GM21390 (cell line): ENCODE measurements around the gene POLR2A.
"Not testable (repeated sequence)": the region's sequence is repeated elsewhere in the genome, so short reads cannot be mapped to it uniquely, and the experiment has no call there.

Source experiments
- ATAC-seq: cut with Tn5 transposase; IDR thresholded peaks from one replicate; pipeline ENCODE4 v1.9.1; 2021; ENCODE audit not compliant: unreplicated experiment

Gene POLR2A

DNA sequence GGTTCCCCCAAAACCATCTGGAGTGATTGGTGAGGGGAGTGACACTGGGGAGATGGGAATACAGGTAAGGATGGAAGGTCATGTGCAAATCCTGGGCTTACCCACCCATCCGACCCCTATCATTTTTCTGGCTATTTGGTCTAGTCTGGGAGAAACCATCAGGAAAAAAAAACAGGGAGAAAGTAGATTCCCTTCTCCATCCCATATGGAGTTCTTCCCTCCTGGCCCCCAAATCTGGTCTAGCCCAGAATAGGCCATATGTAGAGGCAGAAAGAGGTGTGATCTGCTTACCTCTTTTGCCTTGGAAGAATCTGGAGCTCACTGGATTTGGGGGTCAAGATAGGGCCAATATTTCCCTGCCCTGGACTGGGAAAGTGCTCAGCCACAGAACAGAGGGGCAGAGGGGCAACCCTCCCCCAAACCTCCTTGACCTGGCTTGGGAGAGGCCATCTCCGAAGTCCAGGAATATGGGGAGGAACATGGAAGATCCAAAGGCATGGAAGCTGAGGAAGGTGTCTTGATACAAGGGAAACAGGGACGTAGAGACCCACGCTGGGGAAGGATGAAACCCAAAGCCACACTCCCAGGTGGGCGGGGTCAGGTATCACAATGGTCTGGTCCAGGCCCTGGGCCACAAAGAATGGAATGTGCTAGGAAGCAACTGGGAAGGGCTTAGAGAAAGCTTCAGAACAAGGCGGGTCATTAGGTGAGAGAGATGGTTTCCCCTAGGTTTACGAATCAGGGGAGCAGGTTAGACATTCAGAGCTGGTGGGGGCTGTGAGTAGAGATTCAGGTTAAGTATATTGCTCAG is 23.1 kb upstream of the POLR2A start:
- no peak for ATAC-seq

DNA sequence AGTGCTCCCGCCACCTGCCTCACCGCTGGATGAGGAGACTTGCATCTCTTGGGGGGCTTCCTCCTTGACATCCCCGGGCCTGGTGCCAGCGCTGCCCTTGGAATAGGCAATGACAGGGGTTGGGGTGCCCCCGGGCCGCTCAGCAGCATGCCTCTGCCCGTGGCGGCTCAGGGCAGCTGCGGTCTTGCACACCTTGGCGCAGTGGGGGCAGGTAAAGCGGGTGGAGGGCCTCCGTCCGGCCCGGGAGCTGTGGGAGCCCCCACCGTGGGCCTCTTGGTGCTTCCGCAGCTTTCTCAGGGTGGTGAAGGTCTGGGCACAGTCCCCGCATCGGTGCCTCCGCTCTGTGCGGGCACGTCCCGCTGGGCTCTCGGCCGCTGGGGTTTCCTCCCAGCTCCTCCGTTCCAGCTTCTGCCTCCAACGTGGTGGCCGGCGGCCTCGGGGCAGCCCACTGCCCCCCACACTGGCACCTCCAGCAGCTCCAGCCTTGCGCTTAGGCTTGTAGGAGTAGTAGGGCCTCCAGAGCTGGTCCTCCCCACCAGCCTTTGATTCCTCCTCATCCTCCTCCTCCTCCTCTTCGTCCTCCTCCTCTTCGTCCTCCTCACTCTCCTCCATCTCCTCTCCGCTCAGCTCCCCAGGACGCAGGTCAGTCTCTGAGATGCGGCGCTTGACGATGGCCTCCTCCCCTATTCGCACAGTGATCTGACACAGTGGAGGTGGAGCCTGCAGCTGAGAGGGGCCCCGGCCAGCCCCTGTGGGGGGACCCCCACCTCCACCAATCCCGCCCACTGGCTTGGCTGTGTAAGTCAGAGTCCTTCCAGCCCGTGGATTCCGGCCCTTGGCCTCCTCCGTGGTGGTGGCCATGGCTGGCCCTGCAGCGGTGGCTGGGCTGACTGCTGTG is 21.4 kb upstream of the POLR2A start:
- ATAC-seq = no peak

DNA sequence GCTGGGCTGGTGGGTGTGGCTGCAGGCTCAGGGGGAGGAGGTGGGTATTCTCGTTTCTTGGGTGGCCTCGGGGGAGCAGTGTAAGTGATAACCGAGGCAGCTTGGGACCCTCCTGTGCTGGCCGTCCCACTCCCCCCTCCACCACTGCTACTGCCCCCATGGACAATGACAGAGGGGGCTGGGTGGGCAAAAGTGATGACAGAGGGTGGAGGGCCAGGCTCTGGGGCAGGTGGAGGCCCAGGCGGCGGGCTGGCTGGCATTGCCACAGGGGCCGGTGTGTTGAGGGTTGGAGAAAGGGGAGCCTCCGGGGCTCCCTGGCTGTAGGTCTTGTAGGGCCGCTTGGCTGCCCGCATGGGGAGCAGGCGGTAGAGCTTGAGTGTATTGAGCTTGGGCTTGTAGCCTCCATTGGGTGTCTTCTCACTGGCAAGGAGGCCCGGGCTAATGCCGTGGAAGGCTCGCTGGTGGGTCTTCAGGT is 20.8 kb upstream of the POLR2A start:
- ATAC-seq = no peak

DNA sequence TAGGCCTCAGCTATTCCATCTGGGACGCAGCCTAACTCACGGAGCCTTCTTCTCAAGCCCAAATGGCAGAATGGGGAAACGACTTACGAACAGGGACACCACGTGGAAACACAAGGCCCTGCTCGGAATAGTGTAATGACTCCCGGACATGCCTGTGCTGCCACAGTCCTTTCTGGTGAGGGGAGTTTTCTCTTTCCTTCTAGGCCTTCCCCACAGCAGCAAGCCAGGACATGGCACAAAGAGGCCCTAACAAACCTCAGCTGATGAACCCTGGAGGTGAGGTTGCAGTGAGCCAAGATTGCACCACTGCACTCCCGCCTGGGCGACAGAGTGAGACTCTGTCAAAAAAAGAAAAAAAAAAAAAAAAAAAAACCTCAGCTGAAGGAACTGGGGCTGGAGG is 20.1 kb upstream of the POLR2A start:
- ATAC-seq = no peak

DNA sequence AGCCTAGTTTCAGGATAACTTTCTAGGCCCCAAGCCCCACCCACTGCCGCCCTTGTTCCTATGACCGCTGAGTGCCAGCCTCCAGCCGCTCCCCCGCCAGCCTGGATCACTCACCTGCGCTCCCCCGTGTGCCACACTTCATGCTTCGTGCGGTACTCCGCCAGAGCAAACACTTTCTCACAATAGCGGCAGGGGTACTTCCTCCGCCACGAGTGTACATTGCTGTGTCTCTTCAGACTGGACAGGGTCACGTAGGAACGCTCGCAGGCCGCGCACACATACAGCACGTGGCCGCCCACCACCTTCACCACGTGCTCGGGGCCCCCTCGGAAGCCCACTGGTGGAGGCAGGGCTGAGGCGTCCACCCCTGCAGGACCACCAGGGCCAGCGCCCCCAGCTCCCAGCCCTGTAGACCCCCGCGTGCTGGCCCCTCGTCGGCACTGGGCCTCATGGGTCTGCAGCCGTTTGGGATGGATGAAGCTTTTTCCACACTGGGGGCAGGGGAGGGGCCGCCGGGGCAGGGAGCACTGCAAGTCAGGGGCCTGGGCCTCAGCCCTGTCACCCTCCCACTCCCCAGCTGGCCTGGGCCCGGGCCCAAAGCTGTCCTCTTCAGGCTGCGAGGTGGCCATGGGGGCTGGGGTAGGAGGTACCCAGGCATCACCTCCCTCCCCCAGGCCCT is 18.4 kb upstream of the POLR2A start:
- ATAC-seq = no peak

DNA sequence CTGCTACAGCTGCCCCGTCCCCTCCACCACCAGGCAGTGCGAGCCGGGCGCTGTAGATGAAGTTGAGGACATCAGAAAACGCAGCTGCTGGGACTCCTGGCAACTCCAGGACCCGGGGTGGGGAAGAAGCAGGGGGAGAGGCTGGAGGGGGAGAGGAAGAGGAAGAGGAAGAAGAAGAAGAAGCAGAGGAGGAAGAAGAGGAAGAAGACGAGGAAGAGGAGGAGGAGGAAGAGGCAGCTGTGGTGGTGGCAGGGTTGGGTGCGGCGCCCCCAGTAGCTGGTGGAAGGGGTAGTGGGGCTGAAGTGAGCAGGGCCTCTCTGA is 17.9 kb upstream of the POLR2A start:
- ATAC-seq = no peak

DNA sequence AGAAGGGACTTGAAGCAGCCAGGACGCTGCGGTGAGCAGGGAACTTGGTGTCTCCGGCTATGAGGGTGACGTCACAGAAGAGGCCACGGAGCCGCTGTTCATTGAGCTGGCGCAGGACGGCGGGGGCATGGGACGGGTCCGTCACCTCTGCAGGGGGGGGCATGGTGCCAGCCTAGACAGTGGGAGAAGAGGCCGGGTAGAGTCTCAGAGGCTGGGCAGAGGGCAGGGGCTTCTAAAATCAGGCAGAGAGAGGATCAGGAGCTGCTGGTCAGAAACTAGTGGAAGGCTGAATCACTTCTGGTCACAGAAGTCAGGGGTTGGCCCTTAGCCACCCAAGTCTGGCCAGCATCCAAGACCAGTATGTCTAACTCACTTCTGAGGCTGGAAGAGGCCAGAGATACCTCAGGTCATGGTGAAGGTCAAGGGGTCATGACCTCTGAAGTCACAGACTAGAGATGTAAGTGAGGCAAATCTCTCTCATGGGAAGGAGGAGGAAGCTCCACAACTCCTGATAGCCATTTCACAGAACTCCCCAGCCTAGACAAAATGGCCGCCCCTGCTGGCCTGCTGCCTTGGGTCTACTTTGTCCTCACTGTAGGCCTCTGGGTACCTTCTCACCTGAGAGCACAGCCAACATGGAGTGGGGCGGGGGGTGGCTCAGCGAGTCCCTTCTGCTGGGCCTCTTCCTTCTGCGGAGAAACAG is 17.4 kb upstream of the POLR2A start:
- ATAC-seq = no peak

DNA sequence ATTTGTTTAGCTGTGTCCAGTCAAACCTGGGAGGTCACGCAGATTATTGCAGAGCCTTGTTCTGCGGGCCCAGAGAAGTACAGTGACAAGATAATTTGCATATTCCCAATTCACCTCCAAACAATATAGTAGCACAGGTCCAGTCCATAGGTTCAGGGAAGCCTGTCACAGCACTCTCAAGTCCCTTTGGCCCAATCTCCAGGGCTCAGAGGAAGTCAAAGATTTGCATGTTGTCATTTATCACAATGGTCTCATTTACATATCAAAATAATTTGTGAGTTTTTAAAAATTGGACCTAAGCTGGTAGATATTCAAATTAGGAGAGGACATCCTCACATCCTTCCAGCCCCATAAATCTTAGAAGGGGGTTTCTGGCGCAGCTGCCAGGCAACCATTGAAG is 16.7 kb upstream of the POLR2A start:
- ATAC-seq = no peak

DNA sequence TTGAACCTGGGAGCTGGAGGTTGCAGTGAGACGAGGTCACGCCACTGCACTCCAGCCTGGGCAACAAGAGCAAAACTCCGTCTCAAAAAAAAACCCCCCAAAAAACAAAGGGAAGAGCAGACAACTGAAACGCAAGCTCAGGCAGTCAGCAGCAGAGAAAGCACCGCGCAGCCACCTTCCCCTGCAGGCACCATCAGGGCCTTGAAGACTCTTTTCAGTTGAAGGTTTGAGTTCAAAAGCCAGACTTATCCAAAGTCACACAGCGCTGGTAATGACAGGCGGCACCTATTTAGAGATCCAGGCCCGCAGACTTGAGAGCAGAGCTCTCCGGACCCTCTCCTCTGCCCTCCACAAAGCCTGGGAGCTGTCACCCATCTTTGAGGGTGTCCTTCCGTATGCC is 15.9 kb upstream of the POLR2A start:
- ATAC-seq = no peak

DNA sequence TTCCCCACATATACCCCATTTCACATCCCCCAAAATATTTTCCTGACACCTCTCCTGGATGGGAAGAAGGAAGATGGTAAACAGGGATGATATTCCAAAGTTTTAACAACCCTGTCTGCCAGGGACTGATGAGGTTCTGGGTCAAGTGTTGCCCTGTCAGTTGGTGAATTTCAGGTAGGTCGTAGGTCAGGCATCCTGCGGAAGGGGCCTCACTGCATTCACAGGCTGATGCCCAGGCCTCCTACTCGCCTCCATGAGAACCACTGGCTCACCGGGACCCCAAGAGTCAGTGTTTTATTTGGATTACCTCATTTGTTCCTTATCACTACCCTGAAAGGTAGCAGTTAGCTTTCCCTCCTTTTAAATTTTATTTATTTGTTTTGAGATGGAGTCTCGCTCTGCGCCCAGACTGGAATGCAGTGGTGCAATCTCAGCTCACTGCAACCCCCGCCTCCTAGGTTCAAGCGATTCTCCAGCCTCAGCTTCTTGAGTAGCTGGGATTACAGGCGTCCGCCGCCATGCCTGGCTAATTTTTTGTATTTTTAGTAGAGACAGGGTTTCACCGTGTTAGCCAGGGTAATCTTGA is 15.3 kb upstream of the POLR2A start:
- no peak for ATAC-seq

DNA sequence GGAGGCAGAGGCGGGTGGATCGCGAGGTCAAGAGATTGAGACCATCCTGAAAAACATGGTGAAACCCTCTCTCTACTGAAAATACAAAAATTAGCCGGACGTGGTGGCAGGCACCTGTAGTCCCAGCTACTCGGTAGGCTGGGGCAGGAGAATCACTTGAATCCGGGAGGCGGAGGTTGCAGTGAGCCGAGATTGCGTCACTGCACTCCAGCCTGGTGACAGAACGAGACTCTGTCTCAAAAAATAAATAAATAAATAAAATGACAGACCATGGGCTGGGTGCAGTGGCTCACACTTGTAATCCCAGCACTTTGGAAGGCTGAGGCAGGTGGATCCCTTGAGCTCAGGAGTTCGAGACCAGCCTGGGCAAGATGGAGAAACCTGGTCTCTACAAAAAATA is 14.3 kb upstream of the POLR2A start:
- not testable (repeated sequence) for ATAC-seq

DNA sequence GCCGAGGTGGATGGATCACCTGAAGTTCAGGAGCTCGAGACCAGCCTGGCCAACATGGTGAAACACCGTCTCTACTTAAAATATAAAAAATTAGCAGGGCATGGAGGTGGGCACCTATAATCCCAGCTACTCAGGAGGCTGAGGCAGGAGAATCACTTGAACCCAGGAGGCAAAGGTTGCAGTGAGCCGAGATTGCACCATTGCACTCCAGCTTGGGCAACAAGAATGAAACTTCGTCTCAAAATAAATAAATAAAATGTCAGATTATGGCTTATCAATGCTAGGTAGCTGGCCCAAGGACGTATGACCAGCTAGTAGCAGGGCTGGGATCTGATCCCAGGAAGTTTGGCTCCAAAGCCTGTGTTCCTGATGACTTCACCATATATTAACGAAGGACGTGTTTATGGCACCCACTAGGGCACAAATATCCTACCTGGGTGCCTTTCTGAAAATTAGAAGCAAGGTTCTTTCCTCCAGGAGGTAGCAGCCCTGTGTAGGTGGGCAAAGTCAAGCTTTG is 13.7 kb upstream of the POLR2A start:
- ATAC-seq = not testable (repeated sequence)

DNA sequence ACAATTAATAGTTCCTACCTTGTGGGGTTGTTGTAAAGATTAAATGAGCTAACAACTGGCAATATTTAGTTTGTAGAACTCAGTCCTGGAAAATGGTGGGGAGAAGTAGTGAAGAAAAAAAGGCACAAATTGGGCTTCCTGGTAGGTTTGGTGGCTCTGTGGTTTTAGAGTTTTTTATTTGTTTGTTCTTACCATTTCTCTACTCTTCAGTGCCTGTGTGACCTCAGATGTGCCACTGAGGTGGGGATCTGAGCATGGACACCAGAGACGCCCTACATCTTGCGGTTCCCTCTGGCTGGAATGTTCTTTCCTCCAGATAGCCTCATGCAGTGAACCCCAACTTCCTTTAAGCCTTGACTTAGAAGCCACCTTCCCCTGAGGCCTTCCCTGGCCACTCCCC is 12.4 kb upstream of the POLR2A start:
- no peak for ATAC-seq

DNA sequence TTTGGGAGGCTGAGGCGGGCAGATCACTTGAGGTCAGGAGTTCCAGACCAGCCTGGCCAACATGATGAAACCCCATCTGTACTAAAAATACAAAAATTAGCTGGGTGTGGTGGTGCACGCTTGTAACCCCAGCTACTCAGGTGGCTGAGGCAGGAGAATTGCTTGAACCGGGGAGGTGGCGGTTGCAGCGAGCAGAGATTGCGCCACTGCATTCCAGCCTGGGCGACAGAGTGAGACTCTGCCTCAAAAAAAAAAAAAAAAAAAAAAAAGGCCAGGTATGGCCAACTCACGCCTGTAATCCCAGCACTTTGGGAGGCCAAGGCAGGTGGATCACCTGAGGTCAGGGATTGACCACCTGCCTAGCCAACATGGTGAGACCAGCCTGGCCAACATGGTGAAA is 9.4 kb upstream of the POLR2A start:
- ATAC-seq = not testable (repeated sequence)

DNA sequence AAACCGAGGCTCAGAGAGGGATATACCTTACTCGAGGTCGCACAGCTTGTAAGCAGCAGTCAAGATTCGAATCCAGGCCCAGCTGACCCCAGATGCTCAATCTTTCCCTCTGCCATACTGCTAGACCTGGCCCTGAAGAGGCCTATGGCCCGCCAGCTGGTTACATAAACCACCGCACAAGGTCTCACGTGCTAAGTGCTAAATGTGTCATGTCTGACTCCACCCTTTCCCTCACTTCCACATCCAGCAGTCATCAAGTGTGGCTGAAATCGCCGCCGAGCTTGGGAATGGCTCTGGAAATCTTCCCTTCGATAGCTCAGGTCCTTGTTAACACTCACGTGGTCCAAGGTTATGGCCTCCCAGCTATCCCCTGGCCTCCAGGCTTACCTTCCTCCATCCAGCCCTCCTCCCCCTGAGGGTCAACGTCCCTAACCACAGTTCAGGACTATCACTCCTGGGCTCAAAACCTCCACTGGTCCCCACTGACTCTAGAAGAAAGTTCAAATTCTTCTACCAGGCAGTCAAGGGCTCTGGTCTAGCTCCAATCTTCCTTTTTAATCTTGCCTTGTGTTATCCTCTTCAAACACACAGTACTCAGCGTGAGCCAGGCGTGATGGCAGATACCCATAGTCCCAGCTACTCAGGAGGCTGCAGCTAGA is 8.3 kb upstream of the POLR2A start:
- ATAC-seq = no peak

DNA sequence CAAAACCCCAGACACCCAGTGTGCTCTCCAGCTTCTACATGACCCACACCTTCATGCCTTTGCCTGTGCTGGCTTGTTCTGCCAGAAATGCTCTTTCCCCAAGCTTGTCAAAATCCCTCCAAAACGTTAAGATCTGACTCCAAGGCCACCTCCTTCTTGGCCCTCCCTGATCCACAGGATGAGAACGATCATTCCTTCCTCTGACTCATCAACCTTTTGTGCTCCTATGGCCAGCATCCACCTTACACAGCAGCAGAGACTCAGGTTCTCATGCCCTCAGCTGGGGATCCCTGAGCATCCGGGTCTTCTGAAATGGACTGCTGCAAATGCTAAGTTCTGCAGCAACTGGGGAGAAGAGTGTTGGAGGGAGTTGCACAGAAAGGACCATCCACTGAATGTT is 7.7 kb upstream of the POLR2A start:
- no peak for ATAC-seq

DNA sequence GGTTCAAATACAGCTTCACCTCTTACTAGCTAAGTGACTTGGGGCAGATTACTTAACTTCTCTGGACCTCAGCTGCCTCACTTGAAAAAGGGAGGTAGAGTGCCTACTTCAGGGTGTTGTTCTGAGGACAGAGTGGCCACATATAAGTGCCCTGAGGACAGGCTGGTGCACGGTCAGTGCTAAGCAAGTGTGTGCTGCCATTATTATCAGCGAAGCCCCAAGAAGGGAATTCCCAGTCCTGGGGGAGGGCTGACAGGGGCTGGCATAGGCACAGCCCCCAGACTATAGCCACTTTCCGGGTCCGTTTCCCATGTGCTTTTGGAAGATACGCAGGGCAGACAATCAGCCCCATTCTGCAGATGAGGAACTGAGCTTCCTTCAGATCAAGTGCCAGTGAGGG is 7.2 kb upstream of the POLR2A start:
- ATAC-seq = no peak

DNA sequence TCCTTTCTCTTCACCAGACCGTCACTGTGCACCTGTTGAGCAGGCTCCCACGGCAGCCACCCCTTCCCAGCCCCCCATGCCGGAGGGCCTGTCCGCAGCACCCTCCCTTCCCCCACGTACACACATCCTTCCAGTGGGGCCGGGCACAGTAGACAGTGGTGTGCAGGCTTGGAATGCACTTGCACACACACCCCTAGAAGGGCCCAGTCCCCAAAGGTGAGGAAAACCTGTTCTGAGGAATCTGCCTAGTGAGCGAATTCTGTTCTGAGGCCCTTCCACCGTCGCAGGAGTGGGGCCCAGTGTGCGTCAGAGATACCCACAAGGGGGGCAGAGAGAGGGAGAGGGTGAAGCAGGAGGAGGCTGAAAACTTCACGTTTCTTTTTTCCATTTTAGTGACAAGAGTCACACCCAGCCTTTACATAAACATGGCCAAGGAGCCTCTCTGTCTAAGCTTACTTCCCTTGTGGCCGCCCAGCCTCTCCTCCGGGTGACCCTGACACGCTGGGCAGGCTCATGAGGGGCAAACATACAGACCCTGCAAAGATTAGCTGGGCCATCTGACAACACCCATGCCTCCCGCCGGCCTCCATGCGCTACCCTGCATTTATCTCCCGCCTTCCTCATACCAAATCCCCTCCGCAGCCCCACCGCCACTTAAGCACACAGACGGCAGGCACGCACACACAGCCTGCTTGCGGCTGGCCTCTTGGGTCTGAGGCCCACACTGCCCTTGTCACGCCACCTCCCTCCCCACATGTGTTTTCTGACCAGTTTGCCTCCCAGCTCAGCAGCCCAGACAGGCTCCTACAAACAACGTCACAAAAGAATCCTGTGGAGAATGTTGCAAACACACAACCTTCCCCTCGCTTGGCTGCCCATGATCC is 6.5 kb upstream of the POLR2A start:
- no peak for ATAC-seq
